ENCODE measurements around the gene PPP2R5C.

PPP2R5C gene

DNA sequence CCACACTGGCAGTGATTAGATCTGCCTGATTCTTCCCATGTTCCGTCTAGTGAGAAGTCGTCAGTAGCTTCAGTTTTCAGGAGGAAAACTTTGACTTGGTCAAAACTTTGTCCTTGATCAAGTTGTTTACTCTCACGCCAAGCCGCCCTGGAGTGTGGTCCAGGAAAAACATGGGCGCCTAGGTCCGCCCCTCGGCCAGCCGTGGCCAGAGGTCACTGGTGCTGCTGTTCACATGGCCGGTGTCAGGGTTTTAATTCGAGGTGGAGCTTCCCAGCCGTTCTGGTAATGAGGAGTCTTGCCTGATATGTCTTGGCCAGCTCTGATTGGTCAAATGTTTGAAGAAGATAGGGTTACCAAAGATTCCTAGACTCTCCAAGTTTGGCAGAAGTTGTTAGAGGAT, 71.5 kb downstream of the PPP2R5C start:
- TF ChIP-seq, protein P1, sequence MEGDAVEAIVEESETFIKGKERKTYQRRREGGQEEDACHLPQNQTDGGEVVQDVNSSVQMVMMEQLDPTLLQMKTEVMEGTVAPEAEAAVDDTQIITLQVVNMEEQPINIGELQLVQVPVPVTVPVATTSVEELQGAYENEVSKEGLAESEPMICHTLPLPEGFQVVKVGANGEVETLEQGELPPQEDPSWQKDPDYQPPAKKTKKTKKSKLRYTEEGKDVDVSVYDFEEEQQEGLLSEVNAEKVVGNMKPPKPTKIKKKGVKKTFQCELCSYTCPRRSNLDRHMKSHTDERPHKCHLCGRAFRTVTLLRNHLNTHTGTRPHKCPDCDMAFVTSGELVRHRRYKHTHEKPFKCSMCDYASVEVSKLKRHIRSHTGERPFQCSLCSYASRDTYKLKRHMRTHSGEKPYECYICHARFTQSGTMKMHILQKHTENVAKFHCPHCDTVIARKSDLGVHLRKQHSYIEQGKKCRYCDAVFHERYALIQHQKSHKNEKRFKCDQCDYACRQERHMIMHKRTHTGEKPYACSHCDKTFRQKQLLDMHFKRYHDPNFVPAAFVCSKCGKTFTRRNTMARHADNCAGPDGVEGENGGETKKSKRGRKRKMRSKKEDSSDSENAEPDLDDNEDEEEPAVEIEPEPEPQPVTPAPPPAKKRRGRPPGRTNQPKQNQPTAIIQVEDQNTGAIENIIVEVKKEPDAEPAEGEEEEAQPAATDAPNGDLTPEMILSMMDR (IDR thresholded peaks at IDR 0.05; ENCODE audit: control extremely low read depth, extremely low read depth, low read depth, missing control alignments), result no peak
- POLR2A ChIA-PET, result interaction anchor here (0.6 kb wide), 1 partner anchor 9 kb away, joined by 3 read pairs; no protein-coding TSS in a partner anchor
- no peak for DNase-seq (ENCODE audit: extremely low spot score)
- CTCF ChIA-PET, result interaction anchor here (0.9 to 1.7 kb wide), 3 partner anchors 9 to 18 kb away, joined by 3 to 10 read pairs (median 5); no protein-coding TSS in a partner anchor

DNA sequence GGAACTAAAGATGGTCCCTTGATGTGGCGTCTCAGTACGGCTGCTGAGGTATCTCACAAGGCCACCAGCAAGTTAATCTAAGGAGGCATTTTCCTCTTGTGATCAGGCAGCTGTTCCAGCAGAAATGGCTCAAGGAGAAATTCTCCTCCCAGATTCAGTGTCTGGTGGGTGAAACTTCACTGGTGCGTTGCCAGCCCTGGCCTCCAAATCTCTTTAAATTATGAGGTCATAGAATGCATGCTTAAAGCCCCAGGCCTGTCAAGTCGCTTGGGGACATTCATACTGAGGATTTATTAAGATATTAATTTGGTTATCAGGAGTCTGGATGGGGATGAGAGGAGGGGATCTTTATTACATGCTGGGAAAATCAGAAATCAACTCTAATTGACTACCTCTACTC, 72.9 kb downstream of the PPP2R5C start:
- POLR2A ChIA-PET, result no interaction called here
- no peak for DNase-seq (ENCODE audit: extremely low spot score)
- CTCF ChIA-PET, result interaction anchor here (1.1 to 1.7 kb wide), 3 partner anchors 9 to 64 kb away, joined by 4 to 10 read pairs (median 5); no protein-coding TSS in a partner anchor
- TF ChIP-seq, protein P1 (IDR thresholded peaks at IDR 0.05; ENCODE audit: control extremely low read depth, extremely low read depth, low read depth, missing control alignments), result no peak

DNA sequence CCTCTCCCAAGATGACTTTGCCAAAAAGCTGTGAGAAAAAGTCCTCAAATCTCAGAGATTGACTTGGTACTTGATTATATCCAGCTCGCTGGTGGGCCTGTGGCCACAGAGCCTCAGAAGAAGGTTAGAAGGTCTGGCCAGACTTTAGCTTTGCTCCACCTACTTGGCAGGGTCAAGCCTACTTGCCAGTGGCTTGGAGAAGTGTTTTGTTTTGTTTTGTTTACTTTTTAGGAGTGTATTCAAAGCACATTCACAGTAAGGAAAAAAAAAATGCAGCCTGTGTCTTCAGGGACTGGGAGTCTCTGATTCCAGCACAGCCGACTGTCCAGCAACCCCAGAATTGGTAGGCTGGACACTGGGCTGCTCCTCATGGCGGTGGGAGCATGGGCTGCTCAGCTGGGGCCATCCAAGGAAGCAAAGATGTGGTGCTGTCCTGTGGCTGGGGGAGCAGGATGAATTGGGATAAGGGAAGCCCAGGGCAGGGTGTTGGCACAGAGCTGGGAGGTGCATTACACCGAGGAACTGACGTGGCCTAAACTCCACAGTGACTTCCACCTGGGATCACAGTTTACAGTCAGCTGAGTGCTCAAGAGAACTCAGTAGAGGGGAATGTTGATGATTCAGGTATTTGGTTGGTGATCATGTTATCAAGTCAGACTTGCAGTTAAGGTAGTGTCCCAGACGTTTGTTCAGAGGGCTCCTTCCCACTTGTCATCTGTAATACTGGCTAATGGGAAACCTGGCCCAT, 73.5 kb downstream of the PPP2R5C start:
- TF ChIP-seq, protein P1 (IDR thresholded peaks at IDR 0.05; ENCODE audit: control extremely low read depth, extremely low read depth, low read depth, missing control alignments), result no peak
- no peak for DNase-seq (ENCODE audit: extremely low spot score)
- POLR2A ChIA-PET, result no interaction called here
- CTCF ChIA-PET, result interaction anchor here (1.1 to 1.6 kb wide), 2 partner anchors 20 to 65 kb away, joined by 4 to 5 read pairs; no protein-coding TSS in a partner anchor

DNA sequence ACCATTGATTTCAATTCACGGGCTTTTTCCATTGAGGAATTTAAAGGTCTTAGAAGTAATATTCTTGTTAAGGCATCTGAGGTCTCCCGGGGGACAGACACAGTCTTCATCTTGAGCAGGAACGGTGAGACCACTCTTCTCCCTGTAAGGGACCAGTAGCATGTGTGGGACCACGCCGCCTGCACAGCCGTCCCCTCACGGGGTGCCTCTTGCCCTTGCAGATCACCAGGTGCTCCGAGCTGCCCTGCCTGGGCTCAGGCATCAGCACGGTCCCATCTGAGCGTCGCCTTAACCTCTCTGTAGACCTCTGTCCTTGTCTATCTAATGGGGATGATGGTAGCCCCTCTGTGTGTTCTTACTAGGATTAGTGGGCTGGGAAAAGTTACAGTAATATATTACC, 74.1 kb downstream of the PPP2R5C start:
- TF ChIP-seq, protein P1 (IDR thresholded peaks at IDR 0.05; ENCODE audit: control extremely low read depth, extremely low read depth, low read depth, missing control alignments), result no peak
- no peak for DNase-seq (ENCODE audit: extremely low spot score)
- CTCF ChIA-PET, result interaction anchor here (1.2 to 2.3 kb wide), 3 partner anchors 9 to 64 kb away, joined by 3 to 14 read pairs (median 6); no protein-coding TSS in a partner anchor
- POLR2A ChIA-PET, result interaction anchor here (1.1 kb wide), 1 partner anchor 26 kb away, joined by 4 read pairs; no protein-coding TSS in a partner anchor

DNA sequence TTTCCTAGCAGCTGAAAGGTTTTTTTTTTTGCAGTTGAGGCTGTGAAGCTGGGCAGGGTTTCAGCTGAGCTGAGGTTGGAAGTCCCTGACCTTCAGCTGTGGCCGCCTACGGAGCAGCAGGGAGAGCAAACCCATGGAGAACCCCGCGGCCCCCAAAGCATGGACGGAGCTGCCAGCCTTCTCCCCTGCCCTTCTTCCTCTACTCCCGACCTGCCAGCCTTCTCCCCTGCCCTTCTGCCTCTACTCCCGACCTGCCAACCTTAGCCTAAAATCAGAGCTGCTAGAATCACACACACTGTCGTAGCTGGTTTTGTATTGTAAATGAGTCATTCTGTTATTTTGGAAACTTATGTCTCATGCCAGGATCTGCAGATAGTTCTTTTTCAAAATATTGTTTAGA, 74.6 kb downstream of the PPP2R5C start:
- DNase-seq (ENCODE audit: extremely low spot score), result no peak
- ChIA-PET POLR2A (interaction anchor here (0.6 to 1.1 kb wide), 2 partner anchors 27 to 238 kb away, joined by 3 to 4 read pairs; no protein-coding TSS in a partner anchor), CTCF (interaction anchor here (1.2 to 2.3 kb wide), 3 partner anchors 10 to 65 kb away, joined by 3 to 14 read pairs (median 6); no protein-coding TSS in a partner anchor)
- TF ChIP-seq, protein P1 (IDR thresholded peaks at IDR 0.05; ENCODE audit: control extremely low read depth, extremely low read depth, low read depth, missing control alignments), result no peak

DNA sequence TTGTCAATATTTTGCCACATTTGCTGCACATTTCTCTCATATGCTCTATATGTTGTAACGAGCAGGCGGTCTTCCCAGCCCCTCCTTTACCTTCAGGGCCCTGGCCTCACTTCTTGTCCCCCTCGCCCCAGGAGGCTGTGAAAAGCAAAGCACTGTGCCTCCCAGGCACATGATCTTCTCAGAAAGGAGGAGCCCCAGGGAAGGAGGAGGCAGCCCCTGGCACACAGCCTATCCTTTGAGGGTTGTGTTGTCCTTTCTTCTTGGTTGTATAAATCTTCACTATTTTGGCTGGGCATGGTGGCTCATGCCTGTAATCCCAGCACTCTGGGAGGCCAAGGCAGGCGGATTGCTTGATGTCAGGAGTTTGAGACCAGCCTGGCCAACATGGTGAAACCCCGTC, 77.0 kb downstream of the PPP2R5C start:
- ChIA-PET CTCF (interaction anchor here (1.2 kb wide), 1 partner anchor 8 kb away, joined by 3 read pairs; no protein-coding TSS in a partner anchor), POLR2A (no interaction called here)
- no peak for DNase-seq (ENCODE audit: extremely low spot score)
- TF ChIP-seq, protein P1 (IDR thresholded peaks at IDR 0.05; ENCODE audit: control extremely low read depth, extremely low read depth, low read depth, missing control alignments), result no peak

Data from GM10248 (cell line).